Measurements from ENCODE around the gene ATP4A.
A peak's percentile ranks its signal among the peaks of the same experiment; 100 is the strongest.
"Not testable (repeated sequence)": the region's sequence is repeated elsewhere in the genome, so short reads cannot be mapped to it uniquely, and the experiment has no call there.

ATP4A gene

GRCh38 chr19:35563207-35563829 is at the start of gene ATP4A:
TSS of gene ATP4A (minus strand) at chr19:35563658. CDS start at chr19:35563629, 29 bp downstream.
- no peak for DNase-seq (ENCODE audit: low read depth)

GRCh38 chr19:35612559-35613321 is 49.3 kb upstream of the ATP4A start, which contains the start of gene HAUS5:
TSS of gene HAUS5 (plus strand) at chr19:35612735. CDS start at chr19:35612795, 60 bp downstream.
- peak; percentile 38 for DNase-seq (ENCODE audit: low read depth)

GRCh38 chr19:35612224-35612558 is 48.7 kb upstream of the ATP4A start:
- no peak for DNase-seq (ENCODE audit: low read depth)

- no peak for DNase-seq (ENCODE audit: low read depth)
Observed at GRCh38 chr19:35609851-35610353, 46.4 kb upstream of the ATP4A start.

GRCh38 chr19:35608251-35608650 is 44.8 kb upstream of the ATP4A start:
- no peak for DNase-seq (ENCODE audit: low read depth)

- no peak for DNase-seq (ENCODE audit: low read depth)
Observed at GRCh38 chr19:35607661-35608060, 44.2 kb upstream of the ATP4A start.

- DNase-seq (ENCODE audit: low read depth) = not testable (repeated sequence)
Observed at GRCh38 chr19:35607170-35607569, 43.7 kb upstream of the ATP4A start.

GRCh38 chr19:35604436-35604835 is 41.0 kb upstream of the ATP4A start:
- DNase-seq (ENCODE audit: low read depth) = not testable (repeated sequence)

GRCh38 chr19:35601971-35602370 is 38.5 kb upstream of the ATP4A start:
- no peak for DNase-seq (ENCODE audit: low read depth)

GRCh38 chr19:35596366-35596999 is 33.0 kb upstream of the ATP4A start:
- no peak for DNase-seq (ENCODE audit: low read depth)

- no peak for DNase-seq (ENCODE audit: low read depth)
Observed at GRCh38 chr19:35595928-35596327, 32.5 kb upstream of the ATP4A start.

- not testable (repeated sequence) for DNase-seq (ENCODE audit: low read depth)
Observed at GRCh38 chr19:35595026-35595425, 31.6 kb upstream of the ATP4A start.

- DNase-seq (ENCODE audit: low read depth) = no peak
Observed at GRCh38 chr19:35592226-35592625, 28.8 kb upstream of the ATP4A start.

GRCh38 chr19:35590875-35591274 is 27.4 kb upstream of the ATP4A start:
- no peak for DNase-seq (ENCODE audit: low read depth)

- no peak for DNase-seq (ENCODE audit: low read depth)
Observed at GRCh38 chr19:35587321-35587720, 23.9 kb upstream of the ATP4A start.

- DNase-seq (ENCODE audit: low read depth) = no peak
Observed at GRCh38 chr19:35585848-35586247, 22.4 kb upstream of the ATP4A start, which contains the start of gene PMIS2. TSS of gene PMIS2 (plus strand) at chr19:35586173. CDS start at chr19:35586260, 87 bp downstream.

GRCh38 chr19:35582760-35583159 is 19.3 kb upstream of the ATP4A start:
- DNase-seq (ENCODE audit: low read depth) = no peak

GRCh38 chr19:35578707-35579106 is 15.2 kb upstream of the ATP4A start:
- no peak for DNase-seq (ENCODE audit: low read depth)

- no peak for DNase-seq (ENCODE audit: low read depth)
Observed at GRCh38 chr19:35577918-35578317, 14.5 kb upstream of the ATP4A start.

GRCh38 chr19:35571406-35571965 is 8.0 kb upstream of the ATP4A start:
- DNase-seq (ENCODE audit: low read depth) = no peak

- DNase-seq (ENCODE audit: low read depth) = no peak
Observed at GRCh38 chr19:35569281-35569781, 5.9 kb upstream of the ATP4A start.

- DNase-seq (ENCODE audit: low read depth) = no peak
Observed at GRCh38 chr19:35566738-35567137, 3.3 kb upstream of the ATP4A start.

Data from non-pigmented ciliary epithelial cell (primary cell).